Measurements from ENCODE around the gene CAPN12. TPM values are rescaled to one million over a fixed set of nuclear protein-coding genes. Genes with fewer than 3 reads are reported as not detected.

The CAPN12 gene
- polyA plus RNA-seq, 4 donors = 2.4 to 46.2 (median 14.4) TPM

GRCh38 chr19:38733493-38734175 is 10.6 kb downstream of the CAPN12 start:
- Histone ChIP-seq H3K9me3 (ENCODE audit: control insufficient read depth in 2 of 2, insufficient read depth in 1 of 2, low read depth in 1 of 2, low read length in 1 of 2) (no peaks in the 10 kb centered on the region), H3K36me3 (ENCODE audit: control insufficient read depth in 3 of 3, insufficient read depth in 2 of 3, low read depth in 1 of 3, low read length in 3 of 3) (peaks cover 4 to 68% (median 15%) of the 10 kb centered on the region in 3 donors), H3K4me1 (ENCODE audit: control insufficient read depth in 3 of 3, insufficient read depth in 2 of 3, low read depth in 1 of 3, low read length in 2 of 3) (peaks cover 0 to 40% (median 4%) of the 10 kb centered on the region in 3 donors), H3K27me3 (ENCODE audit: control insufficient read depth in 3 of 3, insufficient read depth in 3 of 3, low read length in 3 of 3) (no peaks in the 10 kb centered on the region), H3K27ac (ENCODE audit: low read depth in 1 of 3, low read length in 2 of 3) (peak overlapping the region; percentile 68 to 96 (median 93)), H3K4me3 (ENCODE audit: low read depth in 1 of 3, low read length in 3 of 3) (peak overlapping the region in 1 of 3 donors; percentile 86)
- FAIRE-seq (no peak), DNase-seq (peak; percentile 32 to 47)
- 42 to 56% (median 46%) methylated on average over 6 of the region's 6 CpGs for WGBS, 3 donors

DNA sequence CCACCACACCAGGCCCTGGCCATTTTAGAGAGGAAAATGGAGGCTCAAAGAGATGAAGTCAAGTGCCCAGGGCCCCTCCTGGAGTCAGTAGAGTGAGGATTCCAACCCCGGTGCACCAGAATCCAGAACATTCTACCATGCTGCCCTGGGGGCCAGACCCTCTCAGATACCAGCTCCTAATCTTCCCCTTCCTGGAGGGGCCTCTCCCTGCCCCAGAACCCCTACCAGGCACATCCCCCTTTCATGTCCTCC is 11.1 kb downstream of the CAPN12 start:
- peaks cover 0 to 40% (median 4%) of the 10 kb centered on the region in 3 donors for H3K4me1 ChIP-seq (ENCODE audit: control insufficient read depth in 3 of 3, insufficient read depth in 2 of 3, low read depth in 1 of 3, low read length in 2 of 3)
- peak in 1 of 2 donors; percentile 12 for DNase-seq

DNA sequence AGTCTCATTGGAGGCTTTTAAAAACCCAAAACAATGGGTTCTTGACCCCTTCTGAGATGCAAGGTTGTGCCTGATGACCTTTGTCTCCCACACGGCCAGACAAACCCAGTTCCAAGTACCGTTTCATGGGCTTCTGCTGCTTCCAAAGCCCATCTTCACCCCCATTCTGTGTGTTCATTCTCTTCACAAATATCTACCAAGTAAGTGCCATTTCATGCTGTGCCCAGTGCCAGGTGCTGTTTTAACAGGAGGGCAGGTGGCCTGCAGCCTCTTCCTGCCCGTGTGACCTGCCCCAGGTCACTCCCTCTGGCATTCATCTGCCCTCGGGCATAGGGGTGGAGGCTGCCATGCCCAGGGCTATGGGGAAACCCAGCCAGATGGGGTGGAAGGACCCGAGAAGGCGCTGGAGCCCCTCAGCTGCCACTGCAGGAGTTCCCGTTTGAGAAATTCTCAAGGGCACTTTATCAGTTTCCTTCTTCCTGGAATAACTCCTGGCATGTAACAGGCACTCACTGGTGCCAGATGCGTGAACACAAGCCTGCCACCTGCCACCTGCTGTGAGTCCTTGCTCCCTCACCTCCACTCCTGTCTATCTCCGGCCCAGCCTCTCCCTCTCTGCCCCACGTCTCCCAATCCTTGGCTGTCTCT is 12.5 kb downstream of the CAPN12 start:
- FAIRE-seq (no peak), DNase-seq (peak; percentile 45 to 82)
- H3K27me3 ChIP-seq (ENCODE audit: control insufficient read depth in 3 of 3, insufficient read depth in 3 of 3, low read length in 3 of 3) = no peaks in the 10 kb centered on the region
- H3K9me3 ChIP-seq (ENCODE audit: control insufficient read depth in 2 of 2, insufficient read depth in 1 of 2, low read depth in 1 of 2, low read length in 1 of 2) = no peaks in the 10 kb centered on the region
- 10 to 49% (median 22%) methylated on average over 10 of the region's 10 CpGs for WGBS, 3 donors
- no peak overlapping the region for H3K4me3 ChIP-seq (ENCODE audit: low read depth in 1 of 3, low read length in 3 of 3)
- peaks cover 12 to 80% (median 23%) of the 10 kb centered on the region in 3 donors for H3K36me3 ChIP-seq (ENCODE audit: control insufficient read depth in 3 of 3, insufficient read depth in 2 of 3, low read depth in 1 of 3, low read length in 3 of 3)
- H3K27ac ChIP-seq (ENCODE audit: low read depth in 1 of 3, low read length in 2 of 3) = peak overlapping the region; percentile 61 to 96 (median 93)
- peaks cover 0 to 39% (median 4%) of the 10 kb centered on the region in 3 donors for H3K4me1 ChIP-seq (ENCODE audit: control insufficient read depth in 3 of 3, insufficient read depth in 2 of 3, low read depth in 1 of 3, low read length in 2 of 3)

More for the DNA sequence above, 11.1 kb downstream of the CAPN12 start:
- Histone ChIP-seq H3K27ac (ENCODE audit: low read depth in 1 of 3, low read length in 2 of 3) (peak overlapping the region; percentile 68 to 96 (median 93)), H3K9me3 (ENCODE audit: control insufficient read depth in 2 of 2, insufficient read depth in 1 of 2, low read depth in 1 of 2, low read length in 1 of 2) (no peaks in the 10 kb centered on the region), H3K27me3 (ENCODE audit: control insufficient read depth in 3 of 3, insufficient read depth in 3 of 3, low read length in 3 of 3) (no peaks in the 10 kb centered on the region), H3K4me3 (ENCODE audit: low read depth in 1 of 3, low read length in 3 of 3) (no peak overlapping the region), H3K36me3 (ENCODE audit: control insufficient read depth in 3 of 3, insufficient read depth in 2 of 3, low read depth in 1 of 3, low read length in 3 of 3) (peaks cover 7 to 70% (median 15%) of the 10 kb centered on the region in 3 donors)
- WGBS, 3 donors = 90 to 100% (median 96%) methylated on average over 1 of the region's 1 CpG
- no peak for FAIRE-seq

DNA sequence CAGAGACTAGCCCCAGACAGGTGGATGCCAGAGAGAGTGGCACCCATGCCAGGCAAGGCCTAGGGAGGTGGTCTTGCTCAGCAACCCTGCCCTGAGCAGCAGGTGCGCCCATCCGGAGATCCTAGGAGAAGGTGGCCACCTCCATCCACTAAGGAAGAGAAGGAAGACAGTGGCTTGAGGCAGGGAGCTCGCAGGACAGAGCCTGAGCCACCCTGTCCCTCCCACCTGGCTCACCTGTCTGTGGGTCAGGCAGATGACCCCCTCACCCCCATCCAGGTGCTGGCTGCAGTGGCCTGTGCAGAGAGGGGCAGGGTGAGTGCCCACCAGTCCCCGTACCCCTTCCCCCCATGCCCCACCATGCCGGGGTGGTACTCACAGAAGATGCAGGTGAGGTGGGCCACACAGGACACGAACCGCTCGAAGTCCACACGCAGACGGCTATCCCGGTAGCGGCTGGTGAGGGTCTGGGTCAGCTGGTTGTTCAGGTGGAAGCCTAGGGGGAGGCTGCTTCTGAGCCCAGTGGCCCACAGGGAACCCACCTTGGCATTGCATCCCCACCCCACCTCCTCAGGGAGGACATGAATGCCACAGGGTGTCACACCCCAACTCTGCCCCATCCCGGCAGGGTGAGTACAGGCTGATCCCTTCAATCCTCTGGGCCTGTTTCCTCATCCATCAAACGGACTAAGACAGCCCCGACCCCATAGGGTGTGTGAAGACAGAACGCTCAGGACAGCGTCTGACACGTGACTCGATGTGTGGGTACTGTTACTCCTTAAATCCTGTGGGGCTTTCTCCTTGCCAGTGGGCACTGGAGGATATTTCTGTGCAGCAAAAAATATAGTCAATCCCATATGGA is 13.3 kb downstream of the CAPN12 start:
- Histone ChIP-seq H3K27me3 (ENCODE audit: control insufficient read depth in 3 of 3, insufficient read depth in 3 of 3, low read length in 3 of 3) (no peaks in the 10 kb centered on the region), H3K4me3 (ENCODE audit: low read depth in 1 of 3, low read length in 3 of 3) (no peak overlapping the region), H3K36me3 (ENCODE audit: control insufficient read depth in 3 of 3, insufficient read depth in 2 of 3, low read depth in 1 of 3, low read length in 3 of 3) (peaks cover 14 to 88% (median 27%) of the 10 kb centered on the region in 3 donors), H3K4me1 (ENCODE audit: control insufficient read depth in 3 of 3, insufficient read depth in 2 of 3, low read depth in 1 of 3, low read length in 2 of 3) (peaks cover 0 to 39% (median 2%) of the 10 kb centered on the region in 3 donors), H3K9me3 (ENCODE audit: control insufficient read depth in 2 of 2, insufficient read depth in 1 of 2, low read depth in 1 of 2, low read length in 1 of 2) (no peaks in the 10 kb centered on the region), H3K27ac (ENCODE audit: low read depth in 1 of 3, low read length in 2 of 3) (peak overlapping the region; percentile 61 to 96 (median 93))
- 63 to 84% (median 71%) methylated on average over 19 of the region's 19 CpGs for WGBS, 3 donors
- peak in 1 of 2 donors; percentile 45 for DNase-seq
- FAIRE-seq = no peak

- Histone ChIP-seq H3K27ac (ENCODE audit: low read depth in 1 of 3, low read length in 2 of 3) (peak overlapping the region in 2 of 3 donors; percentile 93 to 96), H3K4me1 (ENCODE audit: control insufficient read depth in 3 of 3, insufficient read depth in 2 of 3, low read depth in 1 of 3, low read length in 2 of 3) (peaks cover 0 to 42% (median 2%) of the 10 kb centered on the region in 3 donors), H3K27me3 (ENCODE audit: control insufficient read depth in 3 of 3, insufficient read depth in 3 of 3, low read length in 3 of 3) (no peaks in the 10 kb centered on the region), H3K36me3 (ENCODE audit: control insufficient read depth in 3 of 3, insufficient read depth in 2 of 3, low read depth in 1 of 3, low read length in 3 of 3) (peaks cover 18 to 94% (median 27%) of the 10 kb centered on the region in 3 donors), H3K9me3 (ENCODE audit: control insufficient read depth in 2 of 2, insufficient read depth in 1 of 2, low read depth in 1 of 2, low read length in 1 of 2) (no peaks in the 10 kb centered on the region), H3K4me3 (ENCODE audit: low read depth in 1 of 3, low read length in 3 of 3) (no peak overlapping the region)
- no peak for FAIRE-seq
- 72 to 84% (median 79%) methylated on average over 7 of the region's 7 CpGs for WGBS, 3 donors
- no peak for DNase-seq
Observed at GRCh38 chr19:38730470-38730730, 13.9 kb downstream of the CAPN12 start.

GRCh38 chr19:38729653-38730469 is 14.4 kb downstream of the CAPN12 start:
- no peaks in the 10 kb centered on the region for H3K27me3 ChIP-seq (ENCODE audit: control insufficient read depth in 3 of 3, insufficient read depth in 3 of 3, low read length in 3 of 3)
- no peak overlapping the region for H3K4me3 ChIP-seq (ENCODE audit: low read depth in 1 of 3, low read length in 3 of 3)
- H3K27ac ChIP-seq (ENCODE audit: low read depth in 1 of 3, low read length in 2 of 3) = peak overlapping the region; percentile 32 to 96 (median 34)
- 66 to 71% (median 67%) methylated on average over 16 to 17 of the region's 17 CpGs for WGBS, 3 donors
- no peaks in the 10 kb centered on the region for H3K9me3 ChIP-seq (ENCODE audit: control insufficient read depth in 2 of 2, insufficient read depth in 1 of 2, low read depth in 1 of 2, low read length in 1 of 2)
- no peak for FAIRE-seq
- DNase-seq = peak; percentile 64 to 84
- H3K36me3 ChIP-seq (ENCODE audit: control insufficient read depth in 3 of 3, insufficient read depth in 2 of 3, low read depth in 1 of 3, low read length in 3 of 3) = peaks cover 22 to 99% (median 30%) of the 10 kb centered on the region in 3 donors
- peaks cover 0 to 37% (median 2%) of the 10 kb centered on the region in 3 donors for H3K4me1 ChIP-seq (ENCODE audit: control insufficient read depth in 3 of 3, insufficient read depth in 2 of 3, low read depth in 1 of 3, low read length in 2 of 3)

DNA sequence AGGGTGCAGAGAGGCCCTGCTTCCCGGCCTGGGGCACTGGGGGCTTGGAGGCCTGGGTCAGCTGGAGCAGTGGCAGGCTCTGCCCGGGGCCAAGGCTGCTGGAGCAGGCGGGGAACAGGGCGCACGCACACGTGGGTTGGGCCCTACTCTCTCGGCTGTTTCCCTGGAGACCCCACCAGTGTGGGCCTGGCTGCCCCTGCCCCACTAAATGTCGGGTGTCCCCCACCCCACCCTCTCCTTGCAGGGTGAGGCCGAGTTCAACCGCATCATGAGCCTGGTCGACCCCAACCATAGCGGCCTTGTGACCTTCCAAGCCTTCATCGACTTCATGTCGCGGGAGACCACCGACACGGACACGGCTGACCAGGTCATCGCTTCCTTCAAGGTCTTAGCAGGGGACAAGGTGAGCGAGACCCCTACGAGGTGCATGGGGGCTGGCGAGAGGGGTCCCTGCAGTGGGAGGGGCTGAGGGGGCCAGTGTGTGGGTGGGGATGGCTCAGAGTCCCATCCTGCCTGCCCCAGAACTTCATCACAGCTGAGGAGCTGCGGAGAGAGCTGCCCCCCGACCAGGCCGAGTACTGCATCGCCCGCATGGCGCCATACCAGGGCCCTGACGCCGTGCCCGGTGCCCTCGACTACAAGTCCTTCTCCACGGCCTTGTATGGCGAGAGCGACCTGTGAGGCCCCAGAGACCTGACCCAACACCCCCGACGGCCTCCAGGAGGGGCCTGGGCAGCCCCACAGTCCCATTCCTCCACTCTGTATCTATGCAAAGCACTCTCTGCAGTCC is 15.3 kb downstream of the CAPN12 start:
- DNase-seq (no peak), FAIRE-seq (no peak)
- peaks cover 0 to 31% (median 2%) of the 10 kb centered on the region in 3 donors for H3K4me1 ChIP-seq (ENCODE audit: control insufficient read depth in 3 of 3, insufficient read depth in 2 of 3, low read depth in 1 of 3, low read length in 2 of 3)
- no peaks in the 10 kb centered on the region for H3K27me3 ChIP-seq (ENCODE audit: control insufficient read depth in 3 of 3, insufficient read depth in 3 of 3, low read length in 3 of 3)
- peaks cover 29 to 100% (median 34%) of the 10 kb centered on the region in 3 donors for H3K36me3 ChIP-seq (ENCODE audit: control insufficient read depth in 3 of 3, insufficient read depth in 2 of 3, low read depth in 1 of 3, low read length in 3 of 3)
- H3K4me3 ChIP-seq (ENCODE audit: low read depth in 1 of 3, low read length in 3 of 3) = no peak overlapping the region
- H3K9me3 ChIP-seq (ENCODE audit: control insufficient read depth in 2 of 2, insufficient read depth in 1 of 2, low read depth in 1 of 2, low read length in 1 of 2) = no peaks in the 10 kb centered on the region
- WGBS, 3 donors = 83 to 86% (median 85%) methylated on average over 32 to 37 of the region's 37 CpGs
- peak overlapping the region in 2 of 3 donors; percentile 2 to 55 for H3K27ac ChIP-seq (ENCODE audit: low read depth in 1 of 3, low read length in 2 of 3)

Measured in small intestine (tissue), 7 donors.